ENCODE data around the gene SLC16A6. TPM values are rescaled to one million over a fixed set of nuclear protein-coding genes. Genes with fewer than 3 reads are reported as not detected.
"Not testable (repeated sequence)": the region's sequence is repeated elsewhere in the genome, so short reads cannot be mapped to it uniquely, and the experiment has no call there.

SLC16A6 gene
- total RNA-seq, 1 donor from 2014 or later: under 0.01 TPM

- no peak for TF ChIP-seq CTCF (IDR thresholded peaks at IDR 0.05; ENCODE audit: insufficient read depth, low read length, severe bottlenecking)
- H3K27me3 ChIP-seq (ENCODE audit: control insufficient read depth, insufficient read depth, low read length): no peaks in the 10 kb centered on the region
- FAIRE-seq (no peak), DNase-seq (ENCODE audit: low read depth) (no peak)
- no peaks in the 10 kb centered on the region for H3K36me3 ChIP-seq (ENCODE audit: control insufficient read depth, insufficient read depth, low read length)
- no peak overlapping the region for H3K4me3 ChIP-seq (ENCODE audit: low read depth, low read length)
These were observed 69.1 kb downstream of the SLC16A6 start for GRCh38 chr17:68221786-68222185.

GRCh38 chr17:68220786-68221185, 70.1 kb downstream of the SLC16A6 start:
- H3K4me3 ChIP-seq (ENCODE audit: low read depth, low read length); H3K27me3 ChIP-seq (ENCODE audit: control insufficient read depth, insufficient read depth, low read length); H3K36me3 ChIP-seq (ENCODE audit: control insufficient read depth, insufficient read depth, low read length); DNase-seq (ENCODE audit: low read depth); FAIRE-seq: not testable (repeated sequence)

GRCh38 chr17:68220186-68220585, 70.7 kb downstream of the SLC16A6 start:
- H3K27me3 ChIP-seq (ENCODE audit: control insufficient read depth, insufficient read depth, low read length); FAIRE-seq; DNase-seq (ENCODE audit: low read depth); H3K4me3 ChIP-seq (ENCODE audit: low read depth, low read length); H3K36me3 ChIP-seq (ENCODE audit: control insufficient read depth, insufficient read depth, low read length): not testable (repeated sequence)

GRCh38 chr17:68219429-68219828, 71.5 kb downstream of the SLC16A6 start:
- not testable (repeated sequence) for DNase-seq (ENCODE audit: low read depth); FAIRE-seq; H3K4me3 ChIP-seq (ENCODE audit: low read depth, low read length); H3K27me3 ChIP-seq (ENCODE audit: control insufficient read depth, insufficient read depth, low read length); H3K36me3 ChIP-seq (ENCODE audit: control insufficient read depth, insufficient read depth, low read length)

Other genes starting within 250 kb of the SLC16A6 start
- gene AMZ2, start 43.1 kb downstream of the SLC16A6 start, total RNA-seq: 107 and 109 TPM in 2 replicates
- 0.79 and 0.90 TPM in 2 replicates for gene ARSG, start 368 bp upstream of the SLC16A6 start, total RNA-seq
- gene WIPI1, start 166.4 kb upstream of the SLC16A6 start, total RNA-seq: 79.5 and 86.0 TPM in 2 replicates
- 226 and 248 TPM in 2 replicates for gene PRKAR1A, start 221.3 kb upstream of the SLC16A6 start, total RNA-seq